ENCODE results near the gene AP2M1.

DNA sequence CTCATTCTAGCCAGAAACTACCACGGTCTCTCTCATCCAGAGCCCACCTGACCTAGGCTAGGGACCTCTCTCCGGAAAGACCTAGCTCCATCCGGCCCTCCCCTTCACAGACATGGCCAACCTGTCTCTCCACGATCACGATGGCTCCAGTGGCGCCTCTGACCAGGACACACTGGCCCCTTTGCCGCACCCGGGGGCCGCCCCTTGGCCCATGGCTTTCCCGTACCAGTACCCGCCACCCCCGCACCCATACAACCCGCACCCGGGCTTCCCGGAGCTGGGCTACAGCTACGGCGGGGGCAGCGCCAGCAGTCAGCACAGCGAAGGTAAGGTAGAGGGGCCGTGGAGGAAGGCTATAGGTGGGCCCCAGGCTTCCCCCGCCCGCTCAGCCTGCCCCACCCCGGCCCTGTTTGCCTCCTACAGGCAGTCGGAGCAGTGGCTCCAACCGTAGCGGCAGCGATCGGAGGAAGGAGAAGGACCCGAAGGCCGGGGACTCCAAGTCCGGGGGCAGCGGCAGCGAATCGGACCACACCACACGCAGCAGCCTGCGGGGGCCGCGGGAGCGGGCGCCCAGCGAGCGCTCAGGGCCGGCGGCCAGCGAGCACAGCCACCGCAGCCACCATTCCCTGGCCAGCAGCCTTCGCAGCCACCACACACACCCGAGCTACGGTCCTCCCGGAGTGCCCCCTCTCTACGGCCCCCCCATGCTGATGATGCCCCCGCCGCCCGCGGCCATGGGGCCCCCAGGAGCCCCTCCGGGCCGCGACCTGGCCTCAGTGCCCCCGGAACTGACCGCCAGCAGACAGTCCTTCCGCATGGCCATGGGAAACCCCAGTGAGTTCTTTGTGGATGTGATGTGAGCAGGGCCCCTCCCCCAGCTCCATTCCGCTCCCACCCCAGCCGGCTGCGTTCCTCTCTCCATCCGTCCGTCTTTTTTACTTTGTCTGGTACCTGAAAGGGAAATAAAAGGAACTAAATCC, 4.5 kb upstream of the AP2M1 start:
- TF ChIP-seq, protein P1, sequence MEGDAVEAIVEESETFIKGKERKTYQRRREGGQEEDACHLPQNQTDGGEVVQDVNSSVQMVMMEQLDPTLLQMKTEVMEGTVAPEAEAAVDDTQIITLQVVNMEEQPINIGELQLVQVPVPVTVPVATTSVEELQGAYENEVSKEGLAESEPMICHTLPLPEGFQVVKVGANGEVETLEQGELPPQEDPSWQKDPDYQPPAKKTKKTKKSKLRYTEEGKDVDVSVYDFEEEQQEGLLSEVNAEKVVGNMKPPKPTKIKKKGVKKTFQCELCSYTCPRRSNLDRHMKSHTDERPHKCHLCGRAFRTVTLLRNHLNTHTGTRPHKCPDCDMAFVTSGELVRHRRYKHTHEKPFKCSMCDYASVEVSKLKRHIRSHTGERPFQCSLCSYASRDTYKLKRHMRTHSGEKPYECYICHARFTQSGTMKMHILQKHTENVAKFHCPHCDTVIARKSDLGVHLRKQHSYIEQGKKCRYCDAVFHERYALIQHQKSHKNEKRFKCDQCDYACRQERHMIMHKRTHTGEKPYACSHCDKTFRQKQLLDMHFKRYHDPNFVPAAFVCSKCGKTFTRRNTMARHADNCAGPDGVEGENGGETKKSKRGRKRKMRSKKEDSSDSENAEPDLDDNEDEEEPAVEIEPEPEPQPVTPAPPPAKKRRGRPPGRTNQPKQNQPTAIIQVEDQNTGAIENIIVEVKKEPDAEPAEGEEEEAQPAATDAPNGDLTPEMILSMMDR (IDR thresholded peaks at IDR 0.05), result no peak
- TF ChIP-seq POLR2AphosphoS5 (IDR thresholded peaks at IDR 0.05; ENCODE audit: low read depth, low read length), result no peak
